HCT116 (cell line): ENCODE data around the gene SMIM41. TPM values are rescaled to one million over a fixed set of nuclear protein-coding genes. Genes with fewer than 3 reads are reported as not detected.

Experiments
- ATAC-seq: fragments of 200-7000 bp; cut with Tn5 transposase; 2 replicates; pipeline ENCODE4 v1.9.1; 2020; ENCODE audit warnings: mild to moderate bottlenecking, moderate library complexity
- BruUV-seq: library from RNA; stranded (reverse); fragments of 400-500 nt; replicated peaks from 2 replicates; lab custom pipeline; 2021; lab: Mats Ljungman, UMichigan
- CTCF ChIA-PET: fragments of 300-600 bp; sonication (Branson Sonifier 250); formaldehyde crosslinking; loops from one replicate; lab custom pipeline; 2021; ENCODE audit warnings: antibody characterized with exemption; lab: Charles Lee
- POLR2A ChIA-PET: fragments of 300-600, 350-600 bp; sonication (Branson Sonifier 250); formaldehyde crosslinking; loops from one replicate; lab custom pipeline; 2021; ENCODE audit warnings: antibody characterized with exemption; lab: Charles Lee
- RAD21 ChIA-PET, 2 experiments: fragments of 300-600 bp; sonication (Branson Sonifier 250); formaldehyde crosslinking; loops; one replicate each; lab custom pipeline; 2023; ENCODE audit warnings: low total read pairs in 2 of 2; ENCODE audit not compliant: uncharacterized antibody in 2 of 2, unreplicated experiment in 2 of 2, low non-redundant PET in 1 of 2; lab: Charles Lee
- DNase-seq: peaks from one replicate; pipeline ENCODE4 v3.0.0-alpha.2; 2010; ENCODE audit warnings: low read depth, low spot score
- H2AFZ ChIP-seq: fragments of 200-600 bp; shearing (Covaris generic), sonication (generic); 2 replicates; pipeline ENCODE4 v1.6.1; 2017; ENCODE audit warnings: low read depth, mixed run types, mixed read lengths, antibody characterized with exemption, low read length; ENCODE audit not compliant: poor library complexity, severe bottlenecking
- H3K27ac ChIP-seq: 2 replicates; pipeline ENCODE4 v1.5.1; 2012; ENCODE audit warnings: low read depth, low read length
- H3K27me3 ChIP-seq: fragments of 200-600 bp; sonication (generic); 2 replicates; pipeline ENCODE4 v1.6.1; 2016; ENCODE audit warnings: mixed run types, low read length, mixed read lengths; ENCODE audit not compliant: insufficient read depth
- H3K36me3 ChIP-seq, 2 experiments: fragments of 200-500 bp in 1 of 2; fragments of 200-600 bp in 1 of 2; sonication (Bioruptor generic) in 1 of 2; sonication (generic) in 1 of 2; 2 replicates each; pipeline versions ENCODE4 v1.5.1 to v1.6.1; 2014 to 2016; ENCODE audit warnings: low read length in 2 of 2, inconsistent platforms in 1 of 2, mixed read lengths in 1 of 2, mixed run types in 1 of 2; ENCODE audit not compliant: insufficient read depth in 2 of 2, control insufficient read depth in 1 of 2
- H3K4me1 ChIP-seq, 2 experiments: fragments of 200-600 bp in 1 of 2; sonication (generic) in 1 of 2; 2 replicates each; pipeline versions ENCODE4 v1.5.1 to v1.6.1; 2012 to 2017; ENCODE audit warnings: low read length in 2 of 2, inconsistent platforms in 1 of 2, mild to moderate bottlenecking in 1 of 2, mixed read lengths in 1 of 2, mixed run types in 1 of 2, moderate library complexity in 1 of 2; ENCODE audit not compliant: insufficient read depth in 2 of 2, control insufficient read depth in 1 of 2
- H3K4me2 ChIP-seq: fragments of 200-600 bp; sonication (generic); 2 replicates; pipeline ENCODE4 v1.6.1; 2017; ENCODE audit warnings: mixed run types, low read length, mixed read lengths
- H3K4me3 ChIP-seq, 2 experiments: fragments of 200-600 bp in 1 of 2; sonication (generic) in 1 of 2; replicated peaks in 1 of 2; 2 replicates each; pipeline ENCODE4 v1.5.1; 2011 to 2016; ENCODE audit warnings: low read length in 2 of 2, control low read depth in 1 of 2, low read depth in 1 of 2, mild to moderate bottlenecking in 1 of 2, mixed read lengths in 1 of 2, mixed run types in 1 of 2
- H3K79me2 ChIP-seq: fragments of 200-600 bp; sonication (generic); 2 replicates; pipeline ENCODE4 v1.6.1; 2017; ENCODE audit warnings: mild to moderate bottlenecking, mixed run types, low read length, moderate library complexity, mixed read lengths; ENCODE audit not compliant: insufficient read depth
- H3K9ac ChIP-seq: fragments of 200-600 bp; sonication (generic); 2 replicates; pipeline ENCODE4 v1.6.1; 2016; ENCODE audit warnings: low read length, mixed read lengths
- H3K9me2 ChIP-seq: fragments of 200-600 bp; sonication (generic), shearing (Covaris generic); 2 replicates; pipeline ENCODE4 v1.6.1; 2017; ENCODE audit warnings: mixed run types, mild to moderate bottlenecking, moderate library complexity; ENCODE audit not compliant: insufficient read depth
- H3K9me3 ChIP-seq, 2 experiments: fragments of 200-500 bp in 1 of 2; fragments of 200-600 bp in 1 of 2; sonication (Bioruptor generic) in 1 of 2; sonication (generic) in 1 of 2; 2 replicates each; pipeline ENCODE4 v1.6.1; 2014 to 2017; ENCODE audit warnings: low read length in 2 of 2, mixed read lengths in 2 of 2, inconsistent platforms in 1 of 2, low read depth in 1 of 2, mild to moderate bottlenecking in 1 of 2, mixed run types in 1 of 2, moderate library complexity in 1 of 2; ENCODE audit not compliant: control insufficient read depth in 1 of 2, insufficient read depth in 1 of 2
- H4K20me1 ChIP-seq: fragments of 200-600 bp; sonication (generic), shearing (Covaris generic); 2 replicates; pipeline ENCODE4 v1.6.1; 2017; ENCODE audit warnings: mixed run types, mild to moderate bottlenecking, moderate library complexity; ENCODE audit not compliant: insufficient read depth
- CBX3 ChIP-seq: IDR thresholded peaks from 2 replicates; pipeline ENCODE4 v1.6.1; 2012; ENCODE audit warnings: low read depth
- CTCF ChIP-seq, 3 experiments: fragments of 200-600 bp in 1 of 3; sonication (generic) in 1 of 3; IDR thresholded peaks in 2 of 3; conservative IDR thresholded peaks in 1 of 3; 2 replicates each; pipeline ENCODE4 v1.5.1; 2012 to 2017; ENCODE audit warnings: low read depth in 2 of 3, low read length in 2 of 3, antibody characterized with exemption in 1 of 3, borderline replicate concordance in 1 of 3, control low read depth in 1 of 3, mild to moderate bottlenecking in 1 of 3, mixed read lengths in 1 of 3, mixed run types in 1 of 3, moderate library complexity in 1 of 3; ENCODE audit not compliant: insufficient read depth in 1 of 3
- EGR1 ChIP-seq: IDR thresholded peaks from 2 replicates; pipeline ENCODE4 v1.6.1; 2012; ENCODE audit warnings: low read depth
- ELF1 ChIP-seq: IDR thresholded peaks from 2 replicates; pipeline ENCODE4 v1.6.1; 2012; ENCODE audit warnings: low read depth, borderline replicate concordance
- FOSL1 ChIP-seq: IDR thresholded peaks from 2 replicates; pipeline ENCODE4 v1.6.1; 2012; ENCODE audit warnings: low read depth
- JUND ChIP-seq: IDR thresholded peaks from 2 replicates; pipeline ENCODE4 v1.6.1; 2012
- POLR2A ChIP-seq: IDR thresholded peaks from 2 replicates; pipeline ENCODE4 v1.7.0; 2011; ENCODE audit warnings: borderline replicate concordance; ENCODE audit not compliant: insufficient read depth, insufficient read length; ENCODE audit errors: extremely low read depth
- RAD21 ChIP-seq: IDR thresholded peaks from 2 replicates; pipeline ENCODE4 v1.6.1; 2012; ENCODE audit warnings: low read depth, mild to moderate bottlenecking
- REST ChIP-seq: IDR thresholded peaks from 2 replicates; pipeline ENCODE4 v1.6.1; 2012; ENCODE audit warnings: low read depth
- SIN3A ChIP-seq: IDR thresholded peaks from 2 replicates; pipeline ENCODE4 v1.6.1; 2012; ENCODE audit warnings: low read depth
- SP1 ChIP-seq: IDR thresholded peaks from 2 replicates; pipeline ENCODE4 v1.6.1; 2012; ENCODE audit warnings: low read depth
- SRF ChIP-seq: IDR thresholded peaks from 2 replicates; pipeline ENCODE4 v1.6.1; 2012; ENCODE audit warnings: low read depth
- TCF7L2 ChIP-seq: IDR thresholded peaks from 2 replicates; pipeline ENCODE4 v1.7.0; 2011; ENCODE audit warnings: borderline replicate concordance, inconsistent platforms; ENCODE audit not compliant: insufficient read depth, insufficient read length; ENCODE audit errors: extremely low read depth
- intact Hi-C: fragments of 100-400 bp; cut with micrococcal nuclease; formaldehyde crosslinking; loops from 2 replicates; pipeline ENCODE4 v1.10.0; 2022
- total RNA-seq: library from RNA; stranded (reverse); gene quantifications from one replicate; pipeline ENCODE4 v1.2.1, GENCODE V29; 2021; ENCODE audit not compliant: unreplicated experiment

SMIM41 gene
- total RNA-seq, 1 experiment from 2014 or later = not detected

- ATAC-seq (peak; percentile 1), DNase-seq (no peak)
- Histone ChIP-seq H3K4me2 (peak overlapping the region; percentile 3), H3K79me2 (no peaks in the 10 kb centered on the region), H4K20me1 (no peaks in the 10 kb centered on the region), H3K36me3 (no peaks in the 10 kb centered on the region), H3K27me3 (no peaks in the 10 kb centered on the region), H2AFZ (no peak overlapping the region), H3K9me2 (no peaks in the 10 kb centered on the region), H3K4me3 (no peak overlapping the region), H3K9me3 (no peaks in the 10 kb centered on the region), H3K4me1 (peaks cover 33 to 67% of the 10 kb centered on the region in 2 experiments), H3K27ac (no peak overlapping the region), H3K9ac (no peak overlapping the region; the same call in 1 of the 2 replicates)
- intact Hi-C loops = loop anchor here (1.0 to 5.0 kb wide), 4 partner anchors 170 to 426 kb away; no protein-coding TSS in a partner anchor
- POLR2A ChIA-PET = interaction anchor here (0.8 to 1.5 kb wide), 4 partner anchors 8 to 171 kb away, joined by 3 to 7 read pairs (median 3); no protein-coding TSS in a partner anchor
- CTCF ChIA-PET = interaction anchor here (0.6 to 3.5 kb wide), 20 partner anchors 9 to 724 kb away, joined by 3 to 25 read pairs (median 6); no protein-coding TSS in a partner anchor
- RAD21 ChIA-PET = interaction anchor here (0.6 to 2.1 kb wide), 16 partner anchors 8 to 825 kb away, joined by 3 to 8 read pairs (median 3); no protein-coding TSS in a partner anchor
- TF ChIP-seq TCF7L2 = no peak
- TF ChIP-seq ELF1 = no peak
- no peak for TF ChIP-seq CTCF (IDR thresholded peaks at IDR 0.05 in 2 of 3, conservative IDR thresholded peaks at IDR 0.05 in 1 of 3; ENCODE audit: borderline replicate concordance in 1 of 3, insufficient read depth in 1 of 3, low read depth in 2 of 3, low read length in 2 of 3)
- no peak for TF ChIP-seq RAD21
- TF ChIP-seq POLR2A = no peak
- TF ChIP-seq EGR1 = no peak
- no peak for TF ChIP-seq JUND
- TF ChIP-seq FOSL1 = no peak
- TF ChIP-seq SRF = no peak
- no peak for TF ChIP-seq CBX3
- no peak for TF ChIP-seq SIN3A
- TF ChIP-seq SP1 = no peak
- TF ChIP-seq REST = no peak
- BruUV-seq = no TSS peak
Observed at GRCh38 chr12:52156311-52156710, 76.8 kb downstream of the SMIM41 start.
